Panc1 (cell line): ENCODE results near the gene PSMB7.
A peak's percentile ranks its signal among the peaks of the same experiment; 100 is the strongest.

Source experiments
- SIN3A ChIP-seq: IDR thresholded peaks from 2 replicates; pipeline ENCODE4 v1.6.1; 2012; ENCODE audit warnings: low read depth, mild to moderate bottlenecking, low read length, moderate library complexity, borderline replicate concordance; ENCODE audit not compliant: insufficient read depth
- TF ChIP-seq, protein P1 (sequence below): fragments of 450-650 bp; IDR thresholded peaks from 2 replicates; pipeline ENCODE4 v1.5.1; 2017; ENCODE audit warnings: mild to moderate bottlenecking

- TF ChIP-seq, protein P1, sequence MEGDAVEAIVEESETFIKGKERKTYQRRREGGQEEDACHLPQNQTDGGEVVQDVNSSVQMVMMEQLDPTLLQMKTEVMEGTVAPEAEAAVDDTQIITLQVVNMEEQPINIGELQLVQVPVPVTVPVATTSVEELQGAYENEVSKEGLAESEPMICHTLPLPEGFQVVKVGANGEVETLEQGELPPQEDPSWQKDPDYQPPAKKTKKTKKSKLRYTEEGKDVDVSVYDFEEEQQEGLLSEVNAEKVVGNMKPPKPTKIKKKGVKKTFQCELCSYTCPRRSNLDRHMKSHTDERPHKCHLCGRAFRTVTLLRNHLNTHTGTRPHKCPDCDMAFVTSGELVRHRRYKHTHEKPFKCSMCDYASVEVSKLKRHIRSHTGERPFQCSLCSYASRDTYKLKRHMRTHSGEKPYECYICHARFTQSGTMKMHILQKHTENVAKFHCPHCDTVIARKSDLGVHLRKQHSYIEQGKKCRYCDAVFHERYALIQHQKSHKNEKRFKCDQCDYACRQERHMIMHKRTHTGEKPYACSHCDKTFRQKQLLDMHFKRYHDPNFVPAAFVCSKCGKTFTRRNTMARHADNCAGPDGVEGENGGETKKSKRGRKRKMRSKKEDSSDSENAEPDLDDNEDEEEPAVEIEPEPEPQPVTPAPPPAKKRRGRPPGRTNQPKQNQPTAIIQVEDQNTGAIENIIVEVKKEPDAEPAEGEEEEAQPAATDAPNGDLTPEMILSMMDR = no peak
- TF ChIP-seq SIN3A = peak; percentile 47; the same call in 1 of the 2 replicates
These were observed 24.2 kb downstream of the PSMB7 start for GRCh38 chr9:124390794-124391658.
